ENCODE results near the gene SLIT1. TPM values are rescaled to one million over a fixed set of nuclear protein-coding genes. Genes with fewer than 3 reads are reported as not detected.
A peak's percentile ranks its signal among the peaks of the same experiment; 100 is the strongest.

The SLIT1 gene
- total RNA-seq, 4 donors from 2014 or later: 0.10 to 0.13 TPM; not detected in 2

DNA sequence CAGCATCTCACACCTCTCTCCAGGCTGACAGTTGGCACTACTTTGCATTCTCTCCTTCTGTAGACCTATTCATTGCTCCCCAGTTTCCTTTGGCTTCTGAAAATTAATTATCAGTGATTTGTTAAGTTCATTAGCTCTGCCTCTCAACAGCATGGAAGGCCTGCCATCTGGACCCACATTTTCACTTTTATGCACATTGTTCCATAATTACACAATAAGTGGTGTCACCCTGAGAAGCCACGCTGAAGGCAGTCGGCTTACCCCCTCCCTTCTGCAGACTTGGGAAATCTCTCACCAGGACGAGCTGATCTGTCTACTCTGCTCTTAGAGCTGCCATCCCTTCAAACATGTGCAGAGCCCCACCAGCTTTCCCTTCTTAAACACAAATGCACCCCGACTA lies 64.7 kb downstream of the SLIT1 start:
- ATAC-seq (no peak), DNase-seq (no peak)
- Histone ChIP-seq H3K9me3 (no peaks in the 10 kb centered on the region), H3K4me3 (no peak overlapping the region), H3K27me3 (no peaks in the 10 kb centered on the region), H3K27ac (no peak overlapping the region), H3K4me1 (peaks cover 8% of the 10 kb centered on the region in 2 donors), H3K36me3 (no peaks in the 10 kb centered on the region)
- in situ Hi-C loops (cut with MboI; ENCODE audit: low sequenced_read_pairs in 4 of 4) (no loop called here), intact Hi-C loops (cut with DNase I; ENCODE audit: low total_unique reads) (no loop called here)
- no peak for TF ChIP-seq POLR2A (IDR thresholded peaks at IDR 0.05)
- TF ChIP-seq, protein P1, sequence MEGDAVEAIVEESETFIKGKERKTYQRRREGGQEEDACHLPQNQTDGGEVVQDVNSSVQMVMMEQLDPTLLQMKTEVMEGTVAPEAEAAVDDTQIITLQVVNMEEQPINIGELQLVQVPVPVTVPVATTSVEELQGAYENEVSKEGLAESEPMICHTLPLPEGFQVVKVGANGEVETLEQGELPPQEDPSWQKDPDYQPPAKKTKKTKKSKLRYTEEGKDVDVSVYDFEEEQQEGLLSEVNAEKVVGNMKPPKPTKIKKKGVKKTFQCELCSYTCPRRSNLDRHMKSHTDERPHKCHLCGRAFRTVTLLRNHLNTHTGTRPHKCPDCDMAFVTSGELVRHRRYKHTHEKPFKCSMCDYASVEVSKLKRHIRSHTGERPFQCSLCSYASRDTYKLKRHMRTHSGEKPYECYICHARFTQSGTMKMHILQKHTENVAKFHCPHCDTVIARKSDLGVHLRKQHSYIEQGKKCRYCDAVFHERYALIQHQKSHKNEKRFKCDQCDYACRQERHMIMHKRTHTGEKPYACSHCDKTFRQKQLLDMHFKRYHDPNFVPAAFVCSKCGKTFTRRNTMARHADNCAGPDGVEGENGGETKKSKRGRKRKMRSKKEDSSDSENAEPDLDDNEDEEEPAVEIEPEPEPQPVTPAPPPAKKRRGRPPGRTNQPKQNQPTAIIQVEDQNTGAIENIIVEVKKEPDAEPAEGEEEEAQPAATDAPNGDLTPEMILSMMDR (IDR thresholded peaks at IDR 0.05 in 4 of 5, conservative IDR thresholded peaks at IDR 0.05 in 1 of 5): no peak

DNA sequence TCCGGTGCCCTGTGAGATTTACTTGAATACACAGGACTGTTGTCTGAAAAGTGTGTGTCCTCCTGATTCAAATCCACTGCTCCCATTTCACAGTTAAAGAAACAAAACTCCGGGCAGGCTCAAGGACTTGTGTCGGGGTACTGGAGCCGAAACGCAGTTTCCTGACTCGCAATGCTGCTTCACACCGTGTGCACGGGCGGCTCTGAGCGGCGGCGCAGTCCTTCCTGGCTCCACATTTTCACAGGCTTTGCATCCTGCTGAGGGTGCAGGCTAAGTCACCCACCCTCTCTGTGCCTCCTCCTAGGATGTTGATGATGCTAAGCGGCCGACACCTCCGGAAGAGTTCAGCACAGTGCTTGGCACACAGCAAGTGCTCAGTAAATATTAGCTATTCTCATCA lies 65.4 kb downstream of the SLIT1 start:
- no peaks in the 10 kb centered on the region for H3K36me3 ChIP-seq
- intact Hi-C loops (cut with DNase I; ENCODE audit: low total_unique reads): no loop called here
- DNase-seq (no peak), ATAC-seq (no peak)
- H3K4me3 ChIP-seq: no peak overlapping the region
- peaks cover 8% of the 10 kb centered on the region in 2 donors for H3K4me1 ChIP-seq
- H3K9me3 ChIP-seq: no peaks in the 10 kb centered on the region
- no peaks in the 10 kb centered on the region for H3K27me3 ChIP-seq
- in situ Hi-C loops (cut with MboI; ENCODE audit: low sequenced_read_pairs in 4 of 4): no loop called here
- H3K27ac ChIP-seq: no peak overlapping the region
- TF ChIP-seq, protein P1 (IDR thresholded peaks at IDR 0.05 in 4 of 5, conservative IDR thresholded peaks at IDR 0.05 in 1 of 5): no peak
- TF ChIP-seq POLR2A (IDR thresholded peaks at IDR 0.05): no peak

DNA sequence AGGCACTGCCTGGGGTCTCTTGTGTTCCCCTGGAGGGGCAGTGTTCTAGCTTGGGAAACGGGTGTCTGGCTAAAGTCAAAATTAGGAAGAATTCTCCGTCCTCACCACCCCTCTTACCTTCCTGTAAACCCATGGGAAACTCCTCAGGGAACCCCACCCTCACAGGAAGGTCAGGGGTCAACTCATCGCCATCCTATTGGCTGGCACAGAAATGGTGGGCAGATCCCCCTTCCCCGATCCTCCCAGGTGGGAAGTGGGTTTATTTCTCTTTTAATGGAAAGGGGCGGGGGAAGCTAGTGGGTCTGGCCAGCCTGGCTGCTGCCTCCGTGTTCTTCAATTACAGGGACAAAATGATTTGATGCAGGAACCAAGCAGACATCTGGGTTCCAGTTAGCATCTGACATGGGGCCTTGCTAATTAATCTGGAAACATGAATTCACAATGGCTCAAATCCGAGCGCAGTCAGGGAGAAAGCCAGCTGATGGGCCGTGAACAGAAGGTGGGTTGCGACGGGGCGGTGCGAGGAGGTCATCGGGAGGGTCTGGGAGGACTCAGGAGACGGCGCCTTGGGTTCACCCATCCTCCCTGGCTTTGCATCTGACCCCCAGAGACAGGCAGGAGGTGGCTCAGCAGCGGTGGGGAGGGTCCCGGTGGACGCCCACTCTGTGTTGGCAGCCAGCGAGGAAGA lies 66.6 kb downstream of the SLIT1 start:
- Histone ChIP-seq H3K27me3 (no peaks in the 10 kb centered on the region), H3K9me3 (no peaks in the 10 kb centered on the region), H3K4me1 (peaks cover 8% of the 10 kb centered on the region in 2 donors), H3K36me3 (no peaks in the 10 kb centered on the region), H3K4me3 (no peak overlapping the region), H3K27ac (no peak overlapping the region)
- TF ChIP-seq, protein P1 (IDR thresholded peaks at IDR 0.05 in 4 of 5, conservative IDR thresholded peaks at IDR 0.05 in 1 of 5): no peak
- no peak for TF ChIP-seq POLR2A (IDR thresholded peaks at IDR 0.05)
- DNase-seq: no peak
- intact Hi-C loops (cut with DNase I; ENCODE audit: low total_unique reads) (no loop called here), in situ Hi-C loops (cut with MboI; ENCODE audit: low sequenced_read_pairs in 4 of 4) (no loop called here)
- ATAC-seq: no peak

DNA sequence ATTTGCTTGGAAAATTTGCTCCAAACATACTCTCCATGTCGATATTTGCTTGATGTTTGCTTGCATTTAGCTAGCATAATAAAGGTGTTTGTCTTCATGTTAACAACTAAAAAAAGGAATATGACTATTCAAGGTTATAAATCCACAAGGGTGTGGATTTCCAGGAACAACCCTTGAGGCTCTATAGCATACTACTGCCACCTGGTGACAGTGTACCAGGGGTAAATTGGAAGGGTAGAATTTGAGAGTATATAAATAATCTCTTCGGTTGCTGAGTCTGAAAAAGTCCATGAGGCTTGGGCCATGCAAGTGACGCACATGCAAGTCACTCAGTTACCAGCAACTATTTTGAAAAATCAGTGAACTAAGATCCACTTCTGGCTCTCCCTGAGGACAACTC lies 68.4 kb downstream of the SLIT1 start:
- in situ Hi-C loops (cut with MboI; ENCODE audit: low sequenced_read_pairs in 4 of 4) (no loop called here), intact Hi-C loops (cut with DNase I; ENCODE audit: low total_unique reads) (loop anchor here (1.0 kb wide), 1 partner anchor 44 kb away; no protein-coding TSS in a partner anchor)
- H3K36me3 ChIP-seq: no peaks in the 10 kb centered on the region
- no peak overlapping the region for H3K4me3 ChIP-seq
- no peaks in the 10 kb centered on the region for H3K27me3 ChIP-seq
- DNase-seq: no peak
- TF ChIP-seq POLR2A (IDR thresholded peaks at IDR 0.05): no peak
- TF ChIP-seq, protein P1 (IDR thresholded peaks at IDR 0.05 in 4 of 5, conservative IDR thresholded peaks at IDR 0.05 in 1 of 5): peak; percentile 35 to 72 (median 51)
- ATAC-seq: peak; percentile 78 to 96
- no peak overlapping the region for H3K27ac ChIP-seq
- no peaks in the 10 kb centered on the region for H3K9me3 ChIP-seq
- peaks cover 8% of the 10 kb centered on the region in 2 donors for H3K4me1 ChIP-seq
